ENCODE data around the gene TIFAB.

- no peak for TF ChIP-seq CTCF (IDR thresholded peaks at IDR 0.05; ENCODE audit: poor library complexity, severe bottlenecking)
- no peak for TF ChIP-seq REST (IDR thresholded peaks at IDR 0.05; ENCODE audit: borderline replicate concordance)
- no peak for TF ChIP-seq RAD21 (conservative IDR thresholded peaks at IDR 0.05)
Measured at GRCh38 chr5:135429301-135430134, 22.6 kb downstream of the TIFAB start.

All from neural cell (in vitro differentiated cells).